HG03439 (cell line): ENCODE measurements around the gene GPR173.

Source experiments
- ATAC-seq: cut with Tn5 transposase; IDR thresholded peaks from one replicate; pipeline ENCODE4 v1.9.1; 2021; ENCODE audit warnings: mild to moderate bottlenecking, moderate library complexity; ENCODE audit not compliant: unreplicated experiment

GPR173 gene

DNA sequence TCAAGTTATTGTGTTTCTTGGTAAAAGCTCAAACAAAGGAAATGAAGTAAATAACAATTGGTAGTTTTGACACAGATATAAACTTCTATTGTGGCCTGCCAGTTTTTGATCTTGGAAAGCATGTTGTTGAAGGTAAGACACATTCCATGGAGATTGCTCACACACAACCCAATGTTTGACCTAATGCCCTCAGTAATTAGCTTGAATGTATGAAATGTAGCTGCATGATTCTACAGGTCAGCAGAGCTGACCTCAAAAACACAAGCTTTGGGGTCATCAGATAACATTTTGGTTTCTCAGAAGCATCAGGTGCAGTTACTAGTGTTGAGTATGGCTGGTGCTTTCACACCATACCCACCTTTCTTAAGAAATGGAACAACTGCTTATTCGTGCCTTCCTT lies 16.5 kb downstream of the GPR173 start:
- no peak for ATAC-seq

- ATAC-seq = no peak
These were observed 22.5 kb downstream of the GPR173 start for GRCh38 chrX:53071064-53071463.

- ATAC-seq = peak; percentile 84
These were observed 23.2 kb downstream of the GPR173 start for GRCh38 chrX:53071604-53072417.

DNA sequence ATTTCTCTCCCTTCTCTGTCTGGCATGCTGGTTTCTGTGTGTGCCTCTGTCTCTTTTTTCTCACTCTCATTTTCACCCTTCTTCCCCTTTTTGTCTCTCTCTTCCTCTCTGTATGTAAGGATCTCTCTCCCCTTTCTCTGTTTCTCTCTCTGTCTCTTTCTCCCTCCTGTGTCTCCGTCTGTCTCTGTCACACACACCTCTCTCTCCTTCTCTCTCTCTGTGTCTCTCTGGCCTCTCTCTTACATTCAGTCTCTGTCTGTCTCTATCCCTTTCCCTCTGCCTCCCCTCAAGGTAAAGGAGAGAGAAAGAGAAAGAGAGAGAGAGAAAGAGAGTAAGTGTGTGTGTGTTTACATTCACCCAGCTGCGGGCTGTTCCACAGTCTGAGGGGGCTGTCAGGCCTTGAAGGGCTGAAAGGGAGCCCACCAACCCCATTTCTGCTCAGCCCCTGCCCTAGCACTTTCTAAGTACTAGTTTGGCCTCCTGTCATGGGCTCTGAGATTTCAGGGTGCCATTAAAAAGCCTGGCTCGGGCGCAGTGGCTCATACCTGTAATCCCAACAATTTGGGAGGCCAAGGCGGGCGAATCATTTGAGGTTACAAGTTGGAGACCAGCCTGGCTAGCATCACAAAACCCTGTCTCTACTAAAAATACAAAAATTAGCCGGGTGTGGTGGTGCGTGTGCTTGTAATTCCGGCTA lies 24.0 kb downstream of the GPR173 start:
- ATAC-seq = no peak

DNA sequence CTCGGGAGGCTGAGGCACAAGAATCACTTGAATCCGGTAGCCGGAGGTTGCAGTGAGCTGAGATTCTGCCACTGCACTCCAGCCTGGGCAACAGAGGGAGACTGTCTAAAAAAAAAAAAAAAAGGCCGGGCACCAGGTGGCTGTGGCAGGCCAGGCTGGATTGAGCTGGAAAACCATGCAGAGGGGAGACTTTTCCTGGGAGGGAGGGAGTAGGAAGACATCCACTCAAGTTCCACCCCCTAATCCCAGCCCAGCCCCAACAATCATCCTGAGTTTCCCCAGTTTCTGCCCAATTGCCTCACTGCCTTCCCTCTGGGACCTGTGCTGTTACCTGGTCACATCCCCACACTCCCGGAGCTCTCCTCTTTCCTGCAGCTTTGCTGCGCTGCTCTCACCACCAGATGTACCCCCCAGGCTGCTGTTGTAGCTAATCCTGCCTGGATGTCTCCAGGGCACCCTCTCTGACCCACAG lies 24.6 kb downstream of the GPR173 start:
- ATAC-seq = no peak

DNA sequence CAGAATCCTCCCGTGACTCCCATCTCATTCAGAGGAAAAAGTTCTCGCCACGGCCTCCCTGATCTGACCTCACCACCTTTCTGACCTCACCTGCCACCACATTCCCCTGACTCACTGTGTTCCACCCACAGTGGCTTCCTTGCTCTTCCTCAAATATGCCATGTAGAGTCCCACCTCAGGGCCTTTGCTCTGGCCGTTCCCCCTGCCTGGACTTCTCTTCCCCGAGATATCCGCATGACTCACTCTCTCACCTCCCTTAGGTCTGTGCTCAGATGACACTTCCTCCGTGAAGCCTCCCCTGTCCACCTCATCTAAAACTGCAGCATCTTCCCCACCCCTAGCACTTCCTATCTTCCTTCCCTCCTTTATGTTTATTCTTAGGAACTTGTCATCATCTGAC lies 26.4 kb downstream of the GPR173 start:
- no peak for ATAC-seq

GRCh38 chrX:53076671-53077070 lies 28.1 kb downstream of the GPR173 start:
- no peak for ATAC-seq

- ATAC-seq = no peak
These were observed 28.9 kb downstream of the GPR173 start for GRCh38 chrX:53077207-53078197.

DNA sequence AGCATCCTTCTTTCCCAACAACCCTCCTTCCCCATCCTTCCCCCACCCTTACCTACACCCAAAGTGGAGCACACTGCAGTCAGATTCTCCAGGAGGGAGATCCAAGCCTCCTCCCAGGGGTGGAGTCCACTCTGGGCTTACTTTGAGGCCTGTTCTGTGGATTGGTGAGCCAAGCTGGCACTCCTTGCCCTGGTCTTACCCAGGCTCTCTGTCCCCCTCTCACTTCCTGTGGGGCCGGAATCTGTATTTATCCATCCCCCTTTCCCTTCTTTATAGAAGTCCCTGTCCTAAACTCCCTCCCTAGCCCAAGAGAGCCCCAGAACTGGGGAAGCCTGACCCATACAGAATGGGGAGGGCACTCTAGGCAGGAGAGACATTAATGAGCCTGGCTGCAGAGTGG lies 30.4 kb downstream of the GPR173 start:
- no peak for ATAC-seq

- ATAC-seq = no peak
These were observed 32.3 kb downstream of the GPR173 start for GRCh38 chrX:53080628-53081580.

GRCh38 chrX:53081925-53082772 lies 33.6 kb downstream of the GPR173 start, which contains the start of gene TSPYL2:
Gene TSPYL2, plus strand, starts transcription at chrX:53082367. Its CDS starts 132 bp downstream, at chrX:53082499.
- ATAC-seq = peak; percentile 97

GRCh38 chrX:53082773-53083616 lies 34.4 kb downstream of the GPR173 start:
- ATAC-seq = no peak

DNA sequence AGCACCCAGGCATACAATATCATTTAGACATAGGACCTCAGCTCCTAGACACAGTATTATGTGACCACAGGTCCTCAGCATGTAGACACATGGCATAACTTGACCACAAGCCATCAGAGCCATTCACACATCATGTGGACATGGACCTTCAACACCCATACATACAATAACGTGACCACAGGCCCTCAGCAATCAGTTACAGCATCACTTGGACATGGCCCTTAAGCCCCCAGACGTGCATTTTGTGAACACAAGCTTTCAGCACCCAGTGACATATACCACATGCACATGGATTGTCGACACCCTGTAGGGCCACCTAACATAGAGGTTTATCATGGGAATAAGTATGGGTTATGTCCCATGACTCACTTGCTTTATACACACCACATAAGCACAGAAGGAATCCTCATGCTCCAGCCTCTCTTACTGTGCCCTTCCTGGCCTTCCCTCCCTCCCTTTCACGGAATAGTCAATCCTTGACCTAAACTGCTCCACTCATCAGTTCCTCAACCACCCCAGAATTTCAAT lies 35.5 kb downstream of the GPR173 start:
- no peak for ATAC-seq

DNA sequence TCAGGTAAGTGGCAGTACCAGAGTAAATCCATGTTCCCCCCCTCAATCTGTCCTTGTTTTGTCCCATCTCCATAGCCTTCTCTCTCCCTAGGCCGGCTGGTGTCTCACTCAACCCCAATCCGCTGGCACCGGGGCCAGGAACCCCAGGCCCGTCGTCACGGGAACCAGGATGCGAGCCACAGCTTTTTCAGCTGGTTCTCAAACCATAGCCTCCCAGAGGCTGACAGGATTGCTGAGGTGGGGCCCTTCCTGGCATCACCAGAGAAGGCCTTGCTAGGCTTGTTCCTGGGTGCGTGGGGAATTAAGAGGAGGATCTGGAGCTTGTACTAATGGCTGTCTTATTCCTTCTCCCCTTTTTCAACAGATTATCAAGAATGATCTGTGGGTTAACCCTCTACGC lies 36.3 kb downstream of the GPR173 start:
- no peak for ATAC-seq

DNA sequence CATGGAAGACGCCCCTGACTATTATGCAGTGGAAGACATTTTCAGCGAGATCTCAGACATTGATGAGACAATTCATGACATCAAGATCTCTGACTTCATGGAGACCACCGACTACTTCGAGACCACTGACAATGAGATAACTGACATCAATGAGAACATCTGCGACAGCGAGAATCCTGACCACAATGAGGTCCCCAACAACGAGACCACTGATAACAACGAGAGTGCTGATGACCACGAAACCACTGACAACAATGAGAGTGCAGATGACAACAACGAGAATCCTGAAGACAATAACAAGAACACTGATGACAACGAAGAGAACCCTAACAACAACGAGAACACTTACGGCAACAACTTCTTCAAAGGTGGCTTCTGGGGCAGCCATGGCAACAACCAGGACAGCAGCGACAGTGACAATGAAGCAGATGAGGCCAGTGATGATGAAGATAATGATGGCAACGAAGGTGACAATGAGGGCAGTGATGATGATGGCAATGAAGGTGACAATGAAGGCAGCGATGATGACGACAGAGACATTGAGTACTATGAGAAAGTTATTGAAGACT lies 37.2 kb downstream of the GPR173 start:
- ATAC-seq = no peak

DNA sequence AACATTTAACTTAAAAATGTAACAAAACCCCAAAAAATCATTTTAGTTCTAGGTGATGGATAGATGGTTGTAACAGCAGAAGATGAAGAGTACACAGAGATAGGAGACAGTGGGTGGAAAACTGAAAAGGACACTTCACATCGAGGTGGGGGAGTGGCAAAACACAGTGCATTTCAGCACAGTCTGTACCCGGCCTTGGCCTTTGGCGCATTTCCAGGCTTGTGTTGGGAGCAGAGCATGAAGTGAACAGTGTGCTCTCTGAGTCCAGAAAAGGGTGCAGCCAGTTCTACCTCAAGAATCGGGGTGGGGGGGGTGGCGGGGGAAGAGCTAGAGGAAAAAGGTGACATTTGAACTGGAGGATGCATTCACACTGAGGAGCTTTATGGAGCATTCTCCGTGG lies 37.9 kb downstream of the GPR173 start:
- ATAC-seq = no peak

- ATAC-seq = no peak
These were observed 38.8 kb downstream of the GPR173 start for GRCh38 chrX:53087388-53087831.
